ENCODE data around the gene PM20D1.

GRCh38 chr1:205817988-205818387 lies 31.9 kb downstream of the PM20D1 start:
- no peak for TF ChIP-seq CTCF (IDR thresholded peaks at IDR 0.05)
- no peak for TF ChIP-seq POLR2AphosphoS5 (IDR thresholded peaks at IDR 0.05)
- no peak for TF ChIP-seq POLR2A (IDR thresholded peaks at IDR 0.05)
